ENCODE results near the gene ARPC2. TPM values are rescaled to one million over a fixed set of nuclear protein-coding genes. Genes with fewer than 3 reads are reported as not detected.

Gene ARPC2
- total RNA-seq, 1 experiment from 2014 or later = 273 TPM

DNA sequence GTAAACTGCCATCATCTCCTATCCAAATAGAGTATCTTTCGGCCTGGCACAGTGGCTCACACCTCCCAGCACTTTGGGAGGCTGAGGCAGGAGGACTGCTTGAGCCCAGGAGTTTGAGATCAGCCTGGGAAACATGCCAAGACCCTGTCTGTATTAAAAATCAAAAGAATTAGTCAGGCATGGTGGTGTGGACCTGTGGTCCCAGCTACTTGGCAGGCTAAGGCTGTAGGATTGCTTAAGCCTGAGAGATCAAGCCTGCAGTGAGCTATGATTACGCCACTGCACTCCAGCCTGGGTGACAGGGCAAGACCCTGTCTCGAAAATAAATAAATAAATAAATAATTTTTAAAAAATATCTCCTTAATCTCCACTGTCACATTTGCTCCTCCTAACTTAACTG lies 14.7 kb upstream of the ARPC2 start:
- no peak for DNase-seq
- no peak overlapping the region for H3K4me2 ChIP-seq
- H3F3A ChIP-seq (ENCODE audit: insufficient read depth, low read depth) = no peaks in the 10 kb centered on the region
- no TSS peak for BruUV-seq (replicated peaks)
- ChIA-PET CTCF (no interaction called here), POLR2A (ENCODE audit: unreplicated experiment) (no interaction called here)
- H4K20me1 ChIP-seq (ENCODE audit: insufficient read depth) = no peaks in the 10 kb centered on the region
- no peaks in the 10 kb centered on the region for H3K79me2 ChIP-seq (ENCODE audit: low read depth)
- H3K4me1 ChIP-seq (replicated peaks; ENCODE audit: insufficient read depth) = no peaks in the 10 kb centered on the region
- intact Hi-C loops (cut with micrococcal nuclease; ENCODE audit: unreplicated experiment) = no loop called here
- H3K27me3 ChIP-seq (ENCODE audit: insufficient read depth, low read depth) = peaks cover 5% of the 10 kb centered on the region; the same call in 1 of the 2 replicates
- H3K9me3 ChIP-seq (ENCODE audit: insufficient read depth, low read depth) = no peaks in the 10 kb centered on the region
- no peak overlapping the region for H2AFZ ChIP-seq
- H3K36me3 ChIP-seq (ENCODE audit: low read depth) = no peaks in the 10 kb centered on the region
- no peak overlapping the region for H3K27ac ChIP-seq
- no peak overlapping the region for H3K4me3 ChIP-seq
- TF ChIP-seq EZH2 (IDR thresholded peaks at IDR 0.05; ENCODE audit: low read depth) = no peak
- TF ChIP-seq, protein P1, sequence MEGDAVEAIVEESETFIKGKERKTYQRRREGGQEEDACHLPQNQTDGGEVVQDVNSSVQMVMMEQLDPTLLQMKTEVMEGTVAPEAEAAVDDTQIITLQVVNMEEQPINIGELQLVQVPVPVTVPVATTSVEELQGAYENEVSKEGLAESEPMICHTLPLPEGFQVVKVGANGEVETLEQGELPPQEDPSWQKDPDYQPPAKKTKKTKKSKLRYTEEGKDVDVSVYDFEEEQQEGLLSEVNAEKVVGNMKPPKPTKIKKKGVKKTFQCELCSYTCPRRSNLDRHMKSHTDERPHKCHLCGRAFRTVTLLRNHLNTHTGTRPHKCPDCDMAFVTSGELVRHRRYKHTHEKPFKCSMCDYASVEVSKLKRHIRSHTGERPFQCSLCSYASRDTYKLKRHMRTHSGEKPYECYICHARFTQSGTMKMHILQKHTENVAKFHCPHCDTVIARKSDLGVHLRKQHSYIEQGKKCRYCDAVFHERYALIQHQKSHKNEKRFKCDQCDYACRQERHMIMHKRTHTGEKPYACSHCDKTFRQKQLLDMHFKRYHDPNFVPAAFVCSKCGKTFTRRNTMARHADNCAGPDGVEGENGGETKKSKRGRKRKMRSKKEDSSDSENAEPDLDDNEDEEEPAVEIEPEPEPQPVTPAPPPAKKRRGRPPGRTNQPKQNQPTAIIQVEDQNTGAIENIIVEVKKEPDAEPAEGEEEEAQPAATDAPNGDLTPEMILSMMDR (conservative IDR thresholded peaks at IDR 0.05) = no peak
- H3K9me2 ChIP-seq (ENCODE audit: insufficient read depth) = no peaks in the 10 kb centered on the region

DNA sequence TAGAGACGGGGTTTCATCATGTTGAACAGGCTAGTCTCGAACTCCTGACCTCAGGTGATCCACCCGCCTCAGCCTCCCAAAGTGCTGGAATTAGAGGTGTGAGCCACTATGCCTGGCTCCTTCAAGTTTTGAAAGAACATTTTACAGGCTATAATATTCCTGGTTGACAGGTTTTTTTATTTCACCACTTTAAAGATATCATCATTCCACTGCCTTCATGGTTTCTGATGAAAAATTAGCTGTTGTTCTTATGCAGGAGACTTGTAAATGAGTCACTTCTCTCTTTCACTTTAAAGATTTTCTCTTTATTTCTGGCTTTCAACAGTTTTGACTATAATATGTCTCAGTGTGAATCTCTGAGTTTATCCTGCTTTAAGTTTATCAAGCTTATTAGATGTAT lies 7.9 kb upstream of the ARPC2 start:
- H3K4me3 ChIP-seq = no peak overlapping the region
- CTCF ChIA-PET = interaction anchor here (0.7 kb wide), 1 partner anchor 138 kb away, joined by 10 read pairs; no protein-coding TSS in a partner anchor
- intact Hi-C loops (cut with micrococcal nuclease; ENCODE audit: unreplicated experiment) = no loop called here

DNA sequence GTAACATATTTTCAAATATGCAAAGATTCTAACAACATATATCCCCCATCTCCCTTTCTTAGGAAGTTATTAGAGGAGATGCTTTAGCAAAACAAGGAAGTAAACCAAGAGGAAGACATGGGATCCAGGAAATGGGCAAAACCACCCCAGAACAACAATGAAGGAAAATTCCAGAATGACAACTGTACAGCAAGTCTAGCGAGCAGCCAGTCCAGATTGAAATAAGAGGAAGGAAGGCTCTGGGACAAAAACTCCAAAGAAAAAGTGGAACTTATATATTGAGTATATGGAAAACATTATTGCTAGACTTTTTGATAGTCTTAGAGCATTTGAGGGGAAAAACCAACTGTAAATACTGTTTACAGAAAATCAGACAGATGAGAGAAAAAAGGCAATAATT lies 2.9 kb upstream of the ARPC2 start:
- H3K27ac ChIP-seq = no peak overlapping the region
- H3K4me1 ChIP-seq (replicated peaks; ENCODE audit: insufficient read depth) = peaks cover 18% of the 10 kb centered on the region
- H3K4me2 ChIP-seq = no peak overlapping the region
- no peak overlapping the region for H3K4me3 ChIP-seq
- H3K79me2 ChIP-seq (ENCODE audit: low read depth) = peaks cover 27% of the 10 kb centered on the region
- intact Hi-C loops (cut with micrococcal nuclease; ENCODE audit: unreplicated experiment) = no loop called here
- BruUV-seq (replicated peaks) = no TSS peak
- H3K36me3 ChIP-seq (ENCODE audit: low read depth) = no peaks in the 10 kb centered on the region
- no peak for DNase-seq
- TF ChIP-seq EZH2 (IDR thresholded peaks at IDR 0.05; ENCODE audit: low read depth) = no peak
- TF ChIP-seq, protein P1 (conservative IDR thresholded peaks at IDR 0.05) = no peak
- H4K20me1 ChIP-seq (ENCODE audit: insufficient read depth) = peaks cover 10% of the 10 kb centered on the region
- no peaks in the 10 kb centered on the region for H3K9me2 ChIP-seq (ENCODE audit: insufficient read depth)
- peaks cover 11% of the 10 kb centered on the region; the same call in 1 of the 2 replicates for H3F3A ChIP-seq (ENCODE audit: insufficient read depth, low read depth)
- ChIA-PET POLR2A (ENCODE audit: unreplicated experiment) (no interaction called here), CTCF (no interaction called here)
- 0 out of 2 replicates have a peak, but pooled peaks cover 3% of the 10 kb centered on the region for H3K27me3 ChIP-seq (ENCODE audit: insufficient read depth, low read depth)
- no peak overlapping the region for H2AFZ ChIP-seq
- peaks cover 4% of the 10 kb centered on the region; the same call in 1 of the 2 replicates for H3K9me3 ChIP-seq (ENCODE audit: insufficient read depth, low read depth)

More for the DNA sequence above, 7.9 kb upstream of the ARPC2 start:
- Histone ChIP-seq H3K9me3 (ENCODE audit: insufficient read depth, low read depth) (peaks cover 4% of the 10 kb centered on the region; the same call in 1 of the 2 replicates), H3K36me3 (ENCODE audit: low read depth) (no peaks in the 10 kb centered on the region), H3K27me3 (ENCODE audit: insufficient read depth, low read depth) (0 out of 2 replicates have a peak, but pooled peaks cover 3% of the 10 kb centered on the region), H4K20me1 (ENCODE audit: insufficient read depth) (no peaks in the 10 kb centered on the region), H3K4me1 (replicated peaks; ENCODE audit: insufficient read depth) (no peaks in the 10 kb centered on the region), H3K9me2 (ENCODE audit: insufficient read depth) (no peaks in the 10 kb centered on the region), H2AFZ (no peak overlapping the region), H3K79me2 (ENCODE audit: low read depth) (no peaks in the 10 kb centered on the region), H3K27ac (no peak overlapping the region), H3K4me2 (no peak overlapping the region), H3F3A (ENCODE audit: insufficient read depth, low read depth) (no peaks in the 10 kb centered on the region)
- TF ChIP-seq, protein P1 (conservative IDR thresholded peaks at IDR 0.05) = no peak
- TF ChIP-seq EZH2 (IDR thresholded peaks at IDR 0.05; ENCODE audit: low read depth) = no peak
- POLR2A ChIA-PET (ENCODE audit: unreplicated experiment) = no interaction called here
- no peak for DNase-seq
- no TSS peak for BruUV-seq (replicated peaks)
